Neural progenitor cell (in vitro differentiated cells): ENCODE measurements around the gene BORCS8.
"Not testable (repeated sequence)": the region's sequence is repeated elsewhere in the genome, so short reads cannot be mapped to it uniquely, and the experiment has no call there.

Experiments used
- CTCF ChIP-seq: fragments of 200-600 bp; sonication (generic); IDR thresholded peaks from 2 replicates; pipeline ENCODE4 v1.5.1; 2017; ENCODE audit warnings: antibody characterized with exemption, mild to moderate bottlenecking
- EZH2 ChIP-seq: fragments of 200-600 bp; sonication (generic); IDR thresholded peaks from 2 replicates; pipeline ENCODE4 v1.6.1; 2017; ENCODE audit warnings: antibody characterized with exemption, mild to moderate bottlenecking, moderate library complexity
- EZH2phosphoT487 ChIP-seq: fragments of 200-600 bp; sonication (generic); IDR thresholded peaks from 2 replicates; pipeline ENCODE4 v1.6.1; 2017; ENCODE audit warnings: antibody characterized with exemption

- not testable (repeated sequence) for TF ChIP-seq CTCF, EZH2phosphoT487, EZH2
Observed at GRCh38 chr19:19173243-19173642, 18.7 kb downstream of the BORCS8 start.
